Activated CD4-positive, alpha-beta T cell treated with anti-CD3 and anti-CD28 coated beads for 36 hours (primary cell): ENCODE measurements around the gene CELA1. TPM values are rescaled to one million over a fixed set of nuclear protein-coding genes. Genes with fewer than 3 reads are reported as not detected.
"Not testable (repeated sequence)": the region's sequence is repeated elsewhere in the genome, so short reads cannot be mapped to it uniquely, and the experiment has no call there.

Experiments used
- ATAC-seq: fragments of 200-7000 bp; cut with Tn5 transposase; one replicate; pipeline ENCODE4 v1.10.0; 2021; ENCODE audit warnings: mild to moderate bottlenecking, moderate library complexity
- CTCF ChIA-PET: fragments of 350-600 bp; sonication (Branson Sonifier 250); formaldehyde crosslinking; loops from one replicate; lab custom pipeline; 2021; ENCODE audit warnings: antibody characterized with exemption; lab: Charles Lee
- POLR2A ChIA-PET: fragments of 350-600 bp; sonication (Branson Sonifier 250); formaldehyde crosslinking; loops from one replicate; lab custom pipeline; 2021; ENCODE audit warnings: antibody characterized with exemption, inconsistent platforms; lab: Charles Lee
- DNase-seq: peaks from one replicate; pipeline ENCODE4 v3.0.0-alpha.2; 2020
- H3K27ac Mint-ChIP-seq: one replicate; pipeline ENCODE4 v1.8.0; 2021; ENCODE audit warnings: mixed read lengths
- H3K27me3 Mint-ChIP-seq: one replicate; pipeline ENCODE4 v1.8.0; 2021; ENCODE audit warnings: mixed read lengths
- H3K36me3 Mint-ChIP-seq: one replicate; pipeline ENCODE4 v1.8.0; 2021; ENCODE audit warnings: low read depth, mixed read lengths
- H3K4me1 Mint-ChIP-seq: one replicate; pipeline ENCODE4 v1.8.0; 2021; ENCODE audit warnings: mixed read lengths
- H3K4me3 Mint-ChIP-seq: one replicate; pipeline ENCODE4 v1.8.0; 2021; ENCODE audit warnings: mild to moderate bottlenecking, moderate library complexity, mixed read lengths
- H3K9me3 Mint-ChIP-seq: one replicate; pipeline ENCODE4 v1.8.0; 2021; ENCODE audit warnings: low read depth, mixed read lengths
- intact Hi-C, 2 experiments: fragments of 100-400 bp; cut with DNase I in 1 of 2; cut with micrococcal nuclease in 1 of 2; formaldehyde crosslinking; loops; one replicate each; pipeline versions ENCODE4 v1.14.2 to v1.15.1; 2022 to 2024; cut with DNase I, micrococcal nuclease
- total RNA-seq, 2 experiments: library from RNA; stranded (reverse); gene quantifications; one replicate each; pipeline ENCODE4 v1.2.3, GENCODE V29; 2021

CELA1 gene
- total RNA-seq, 2 experiments from 2014 or later: 0.18 TPM; not detected in 1

GRCh38 chr12:51318846-51319599 lies 27.5 kb downstream of the CELA1 start:
- Mint-ChIP-seq H3K27ac (peak overlapping the region; percentile 92), H3K27me3 (no peaks in the 10 kb centered on the region), H3K9me3 (no peaks in the 10 kb centered on the region), H3K4me1 (peaks cover 66% of the 10 kb centered on the region), H3K4me3 (peak overlapping the region; percentile 44), H3K36me3 (peaks cover 40% of the 10 kb centered on the region)
- CTCF ChIA-PET: interaction anchor here (1.2 to 2.5 kb wide), 4 partner anchors 11 to 80 kb away, joined by 3 to 13 read pairs (median 6); partner anchors contain the start of gene DAZAP2
- POLR2A ChIA-PET: interaction anchor here (0.6 kb wide), 3 partner anchors 44 to 237 kb away, joined by 3 to 5 read pairs (median 4); no protein-coding TSS in a partner anchor
- ATAC-seq (peak; percentile 40), DNase-seq (peak; percentile 33)
- intact Hi-C loops: no loop called here

DNA sequence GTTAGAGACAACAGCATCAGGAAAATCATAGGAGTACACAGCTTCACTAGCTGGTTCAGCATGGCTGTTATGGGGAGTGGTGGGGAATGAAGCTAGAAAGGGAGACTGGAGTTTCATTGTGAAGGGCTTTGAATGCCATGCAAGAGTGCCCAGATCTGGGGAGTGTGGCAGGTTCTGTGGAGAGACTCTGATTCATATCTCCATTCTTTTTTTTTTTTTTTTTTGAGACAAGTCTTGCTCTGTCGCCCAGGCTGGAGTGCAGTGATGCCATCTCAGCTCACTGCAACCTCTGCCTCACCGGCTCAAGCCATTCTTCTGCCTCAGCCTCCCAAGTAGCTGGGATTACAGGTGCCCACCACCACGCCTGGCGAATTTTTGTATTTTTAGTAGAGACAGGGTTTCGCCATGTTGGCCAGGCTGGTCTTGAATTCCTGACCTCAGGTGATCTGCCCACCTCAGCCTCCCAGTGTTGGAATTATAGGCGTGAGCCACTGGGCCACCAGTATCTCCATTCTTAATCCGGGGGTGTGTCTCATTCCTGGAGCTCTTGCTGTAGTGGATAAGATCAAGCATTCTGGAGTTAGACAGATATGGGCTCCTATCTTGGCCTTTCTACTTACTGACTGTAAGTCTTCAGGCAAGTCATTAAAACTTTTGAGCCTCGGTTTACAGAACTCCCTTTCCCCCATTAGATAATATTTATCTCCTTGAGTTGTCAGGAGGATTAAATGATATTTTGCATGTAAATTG lies 28.2 kb downstream of the CELA1 start:
- H3K4me3 Mint-ChIP-seq, DNase-seq, intact Hi-C loops, H3K9me3 Mint-ChIP-seq, H3K27me3 Mint-ChIP-seq: not testable (repeated sequence)
- ChIA-PET CTCF (interaction anchor here (0.6 to 2.5 kb wide), 10 partner anchors 11 to 492 kb away, joined by 3 to 13 read pairs (median 3); partner anchors contain the start of gene DAZAP2), POLR2A (interaction anchor here (0.6 kb wide), 1 partner anchor 43 kb away, joined by 5 read pairs; no protein-coding TSS in a partner anchor)
- Mint-ChIP-seq H3K27ac (peak overlapping the region; percentile 92), H3K4me1 (peaks cover 70% of the 10 kb centered on the region), H3K36me3 (peaks cover 44% of the 10 kb centered on the region)
- peak; percentile 20 for ATAC-seq

- no peak overlapping the region for H3K27ac Mint-ChIP-seq
- no peaks in the 10 kb centered on the region for H3K9me3 Mint-ChIP-seq
- POLR2A ChIA-PET: interaction anchor here (0.7 kb wide), 1 partner anchor 20 kb away, joined by 4 read pairs; no protein-coding TSS in a partner anchor
- no peak overlapping the region for H3K4me3 Mint-ChIP-seq
- CTCF ChIA-PET: interaction anchor here (0.7 to 2.2 kb wide), 2 partner anchors 30 to 83 kb away, joined by 4 to 11 read pairs; no protein-coding TSS in a partner anchor
- intact Hi-C loops: no loop called here
- peaks cover 32% of the 10 kb centered on the region for H3K36me3 Mint-ChIP-seq
- no peak for DNase-seq
- H3K4me1 Mint-ChIP-seq: peaks cover 47% of the 10 kb centered on the region
- no peak for ATAC-seq
- no peaks in the 10 kb centered on the region for H3K27me3 Mint-ChIP-seq
Observed at GRCh38 chr12:51311389-51311788, 35.1 kb downstream of the CELA1 start.

- ATAC-seq (no peak), DNase-seq (no peak)
- Mint-ChIP-seq H3K4me3 (no peak overlapping the region), H3K9me3 (no peaks in the 10 kb centered on the region), H3K27ac (peak overlapping the region; percentile 22), H3K4me1 (peaks cover 44% of the 10 kb centered on the region), H3K36me3 (peaks cover 36% of the 10 kb centered on the region), H3K27me3 (no peaks in the 10 kb centered on the region)
- POLR2A ChIA-PET: no interaction called here
- intact Hi-C loops: no loop called here
- CTCF ChIA-PET: interaction anchor here (1.0 to 2.6 kb wide), 7 partner anchors 12 to 43 kb away, joined by 3 to 9 read pairs (median 4); no protein-coding TSS in a partner anchor
Observed at GRCh38 chr12:51307655-51308593, 38.6 kb downstream of the CELA1 start.

DNA sequence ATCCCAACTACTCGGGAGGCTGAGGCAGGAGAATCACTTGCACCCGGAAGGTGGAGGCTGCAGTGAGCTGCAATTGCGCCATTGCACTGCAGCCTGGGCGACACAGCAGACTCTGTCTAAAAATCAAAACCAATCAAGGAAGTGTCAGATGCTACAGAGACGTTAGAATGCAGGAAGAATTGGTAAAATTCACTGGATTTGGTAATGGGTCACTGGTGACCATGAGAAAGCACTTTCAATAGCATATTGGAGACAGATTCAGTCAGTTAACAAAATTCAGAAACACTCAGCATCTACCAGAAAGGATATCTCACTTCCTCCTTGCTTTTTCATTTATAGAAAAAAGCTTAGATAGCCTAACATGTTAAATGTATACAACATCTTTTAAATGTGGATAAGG lies 40.0 kb downstream of the CELA1 start:
- Mint-ChIP-seq H3K4me3 (no peak overlapping the region), H3K27ac (peak overlapping the region; percentile 27), H3K36me3 (peaks cover 39% of the 10 kb centered on the region), H3K4me1 (peaks cover 38% of the 10 kb centered on the region), H3K9me3 (no peaks in the 10 kb centered on the region), H3K27me3 (no peaks in the 10 kb centered on the region)
- no peak for ATAC-seq
- no peak for DNase-seq
- ChIA-PET CTCF (interaction anchor here (0.7 to 1.9 kb wide), 2 partner anchors 15 to 35 kb away, joined by 3 to 9 read pairs; no protein-coding TSS in a partner anchor), POLR2A (interaction anchor here (0.7 kb wide), 1 partner anchor 14 kb away, joined by 3 read pairs; no protein-coding TSS in a partner anchor)
- intact Hi-C loops: no loop called here

GRCh38 chr12:51300768-51301167 lies 45.7 kb downstream of the CELA1 start:
- DNase-seq, H3K27ac Mint-ChIP-seq, intact Hi-C loops, H3K9me3 Mint-ChIP-seq, H3K4me3 Mint-ChIP-seq, H3K27me3 Mint-ChIP-seq, ATAC-seq, POLR2A ChIA-PET, H3K4me1 Mint-ChIP-seq: not testable (repeated sequence)
- CTCF ChIA-PET: interaction anchor here (0.8 kb wide), 1 partner anchor 13 kb away, joined by 3 read pairs; no protein-coding TSS in a partner anchor
- peaks cover 35% of the 10 kb centered on the region for H3K36me3 Mint-ChIP-seq

DNA sequence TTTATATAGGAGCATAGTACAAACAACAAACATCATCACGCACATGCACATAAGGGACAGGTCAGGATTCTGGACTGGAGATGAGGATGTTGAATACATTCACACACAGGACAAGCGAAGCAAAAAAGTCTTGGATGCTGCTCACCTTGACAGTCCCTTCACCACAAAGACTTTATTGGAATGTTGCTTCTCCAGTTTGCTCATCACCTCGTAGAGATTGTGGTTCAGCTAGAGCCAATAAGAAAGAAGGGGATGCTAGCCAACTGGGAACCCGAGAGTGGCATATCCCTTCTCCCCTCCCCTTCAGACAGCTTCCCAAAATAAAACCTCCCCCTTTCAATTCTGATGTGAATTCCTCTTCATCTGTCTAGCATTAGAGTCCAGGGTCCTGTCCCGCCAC lies 50.8 kb downstream of the CELA1 start:
- Mint-ChIP-seq H3K27me3 (no peaks in the 10 kb centered on the region), H3K36me3 (peaks cover 36% of the 10 kb centered on the region), H3K9me3 (no peaks in the 10 kb centered on the region), H3K4me1 (peaks cover 21% of the 10 kb centered on the region), H3K4me3 (no peak overlapping the region), H3K27ac (no peak overlapping the region)
- DNase-seq: no peak
- ChIA-PET POLR2A (no interaction called here), CTCF (interaction anchor here (0.6 to 1.2 kb wide), 2 partner anchors 45 to 896 kb away, joined by 3 read pairs; no protein-coding TSS in a partner anchor)
- intact Hi-C loops: no loop called here
- ATAC-seq: no peak

DNA sequence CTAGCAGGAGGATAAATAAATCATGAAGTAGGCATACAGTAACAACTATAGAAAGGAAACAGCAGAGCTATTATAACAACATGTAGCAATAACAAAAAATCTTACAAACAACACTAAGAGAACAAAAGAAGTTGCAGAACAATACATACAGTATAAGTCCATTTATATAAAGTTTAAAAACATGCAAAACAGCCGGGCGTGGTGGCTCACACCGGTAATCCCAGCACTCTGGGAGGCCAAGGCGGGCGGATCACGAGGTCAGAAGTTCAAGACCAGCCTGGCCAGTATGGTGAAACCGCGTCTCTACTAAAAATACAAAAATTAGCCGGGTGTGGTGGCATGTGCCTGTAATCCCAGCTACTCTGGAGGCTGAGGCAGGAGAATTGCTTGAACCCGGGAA lies 52.4 kb downstream of the CELA1 start:
- POLR2A ChIA-PET, ATAC-seq, intact Hi-C loops, H3K27me3 Mint-ChIP-seq, H3K9me3 Mint-ChIP-seq, H3K4me3 Mint-ChIP-seq, DNase-seq: not testable (repeated sequence)
- Mint-ChIP-seq H3K36me3 (peaks cover 32% of the 10 kb centered on the region), H3K4me1 (peaks cover 24% of the 10 kb centered on the region), H3K27ac (peak overlapping the region; percentile 85)
- CTCF ChIA-PET: interaction anchor here (0.7 to 2.4 kb wide), 5 partner anchors 24 to 74 kb away, joined by 3 to 15 read pairs (median 3); no protein-coding TSS in a partner anchor

DNA sequence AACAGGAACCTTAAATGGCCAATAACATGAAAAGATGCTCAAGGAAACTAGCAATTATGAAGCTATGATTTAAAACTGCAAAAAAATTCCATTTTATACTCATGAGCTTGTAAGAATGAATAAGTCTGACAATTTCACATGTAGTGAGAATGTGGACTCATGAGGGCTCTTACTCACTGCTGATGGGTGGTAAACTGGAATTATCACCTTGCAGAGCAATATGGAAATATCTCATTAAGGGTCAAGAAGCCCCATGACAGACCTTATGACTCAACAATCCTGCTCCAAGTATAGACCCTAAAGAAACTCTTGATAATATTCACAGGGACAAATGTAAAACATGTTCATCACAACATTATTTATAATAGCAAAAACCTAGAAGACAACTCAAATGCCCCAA lies 52.8 kb downstream of the CELA1 start:
- H3K4me3 Mint-ChIP-seq: no peak overlapping the region
- peaks cover 33% of the 10 kb centered on the region for H3K36me3 Mint-ChIP-seq
- no peaks in the 10 kb centered on the region for H3K9me3 Mint-ChIP-seq
- peaks cover 24% of the 10 kb centered on the region for H3K4me1 Mint-ChIP-seq
- intact Hi-C loops: loop anchor here in 1 of 2 experiments (1.0 kb wide), 1 partner anchor 48 kb away; no protein-coding TSS in a partner anchor
- ATAC-seq (peak; percentile 81), DNase-seq (no peak)
- CTCF ChIA-PET: interaction anchor here (0.7 to 2.4 kb wide), 4 partner anchors 25 to 75 kb away, joined by 3 to 15 read pairs (median 4); no protein-coding TSS in a partner anchor
- POLR2A ChIA-PET: interaction anchor here (0.7 kb wide), 1 partner anchor 29 kb away, joined by 3 read pairs; no protein-coding TSS in a partner anchor
- no peaks in the 10 kb centered on the region for H3K27me3 Mint-ChIP-seq
- H3K27ac Mint-ChIP-seq: peak overlapping the region; percentile 85
